Ovary (tissue), 9 donors: ENCODE data around the gene CACNA1C. TPM values are rescaled to one million over a fixed set of nuclear protein-coding genes. Genes with fewer than 3 reads are reported as not detected.

Source experiments
- DNase-seq, 5 donors: peaks; one replicate each; pipeline ENCODE4 v3.0.0-alpha.2; 2019 to 2020
- H3K27ac ChIP-seq, 2 donors: fragments of 200-600 bp; one replicate each; pipeline versions ENCODE4 v1.5.1 to v1.8.0; 2019 to 2022
- H3K27me3 ChIP-seq: fragments of 200-600 bp; one replicate; pipeline ENCODE4 v1.8.0; 2022
- H3K36me3 ChIP-seq: fragments of 200-600 bp; sonication (generic); one replicate; pipeline ENCODE4 v1.5.1; 2019
- H3K4me1 ChIP-seq: one replicate; pipeline ENCODE4 v1.8.1; 2013; ENCODE audit warnings: mild to moderate bottlenecking, moderate library complexity; ENCODE audit not compliant: insufficient read depth
- H3K4me3 ChIP-seq: fragments of 200-600 bp; sonication (generic); one replicate; pipeline ENCODE4 v1.5.1; 2017
- H3K9me3 ChIP-seq, 2 donors: fragments of 200-600 bp in 1 of 2; sonication (generic) in 1 of 2; one replicate each; pipeline versions ENCODE4 v1.5.1 to v1.8.1; 2013 to 2019; ENCODE audit warnings: mild to moderate bottlenecking in 1 of 2, moderate library complexity in 1 of 2
- CTCF ChIP-seq, 3 donors: fragments of 450-650 bp in 2 of 3; fragments of 200-600 bp in 1 of 3; IDR thresholded peaks; one replicate each; pipeline versions ENCODE4 v1.5.1 to v1.8.0; 2016 to 2022; ENCODE audit warnings: antibody characterized with exemption in 3 of 3, mild to moderate bottlenecking in 1 of 3
- EP300 ChIP-seq: sonication (generic); formaldehyde crosslinking; IDR thresholded peaks from one replicate; pipeline ENCODE4 v1.6.1; 2017; ENCODE audit warnings: antibody characterized with exemption
- POLR2A ChIP-seq: fragments of 450-650 bp; IDR thresholded peaks from one replicate; pipeline ENCODE4 v1.6.1; 2017; ENCODE audit warnings: antibody characterized with exemption, mild to moderate bottlenecking, moderate library complexity
- WGBS, 3 donors: extraction: QIAGEN DNeasy Blood & Tissue Kit in 1 of 3; methylation state at CpG; one replicate each; pipeline versions ENCODE4 v1.1.5 to v1.1.7; 2013 to 2017; 5-methylcytosine and 5-hydroxymethylcytosine counted together
- intact Hi-C, 4 donors: fragments of 100-400 bp; cut with DNase I; formaldehyde crosslinking; loops; one replicate each; pipeline versions ENCODE4 v1.11.0 to v1.15.1; 2022 to 2023
- polyA plus RNA-seq, 2 donors: library from polyadenylated mRNA; stranded (reverse); fragments of 200-250 nt in 1 of 2; fragments of 350-450 nt in 1 of 2; fragmentation: Illumina TruSeq in 1 of 2; extraction: RNeasy Lipid Tissue Mini Kit (QIAGEN cat#74804) in 1 of 2; gene quantifications; one replicate each; pipeline ENCODE4 v1.2.3, GENCODE V29; 2013 to 2014
- total RNA-seq, 7 donors: library from RNA; depleted of rRNA in 2 of 7; stranded (reverse); fragments of >200 nt in 2 of 7; fragmentation: NEBNext Ultra II Directional in 3 of 7; extraction: Animal tissue kit (Norgen Biotek cat#: 25700) in 3 of 7; gene quantifications; one replicate each; pipeline versions ENCODE4 v1.1.0 to v1.2.4, GENCODE V29; 2016 to 2023
- donor health status: DM: no; HTN: no; CAD: no; lungs with moderate emphysema.
- donor health status: DM: no; HTN: no; CAD: no.
- donor health status: Bipolar disorder and iron deficiency.
- donor health status: DM: yes; HTN: yes; CAD: no.
- donor health status: DM: no; HTN: no; CAD: no.
- donor health status: DM: yes; HTN: yes; CAD: no.

CACNA1C gene
- total and polyA plus RNA-seq, 9 donors: 2.2 to 8.3 (median 3.7) TPM

DNA sequence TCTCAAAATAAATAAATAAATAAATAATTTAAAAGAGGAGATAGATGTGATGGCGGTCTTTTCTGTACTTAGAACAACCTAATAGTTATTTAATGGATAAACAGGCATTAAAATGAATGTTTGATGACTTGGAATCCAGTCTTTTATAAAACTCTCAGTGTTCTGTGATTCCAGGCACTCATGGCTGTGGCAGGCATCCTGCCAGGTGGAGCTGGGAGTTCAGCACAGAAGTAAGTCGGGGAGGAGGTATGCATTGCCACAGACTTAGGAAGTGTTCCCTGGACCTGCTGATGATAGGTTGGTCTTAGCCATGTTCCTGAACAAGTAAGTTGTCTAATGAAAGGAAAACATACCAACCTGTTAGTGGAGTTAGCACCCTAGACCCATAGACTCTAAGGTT is 126.3 kb downstream of the CACNA1C start:
- WGBS, 3 donors: 81 to 94% (median 90%) methylated on average over 2 of the region's 2 CpGs
- no peak overlapping the region for H3K4me3 ChIP-seq
- peaks cover 14% of the 10 kb centered on the region for H3K4me1 ChIP-seq
- intact Hi-C loops: no loop called here
- no peak for DNase-seq
- H3K9me3 ChIP-seq: no peaks in the 10 kb centered on the region
- no peak for TF ChIP-seq CTCF (IDR thresholded peaks at IDR 0.05)
- TF ChIP-seq POLR2A: no peak
- TF ChIP-seq EP300: no peak
- H3K27ac ChIP-seq: no peak overlapping the region
- no peaks in the 10 kb centered on the region for H3K36me3 ChIP-seq
- H3K27me3 ChIP-seq: no peaks in the 10 kb centered on the region

- H3K27me3 ChIP-seq: no peaks in the 10 kb centered on the region
- 45 to 48% (median 46%) methylated on average over 9 of the region's 9 CpGs for WGBS, 3 donors
- intact Hi-C loops: loop anchor here in 1 of 4 donors (10.0 kb wide), 1 partner anchor 125 kb away; the partner anchor contains the start of gene CACNA1C
- H3K27ac ChIP-seq: peak overlapping the region; percentile 20 to 48
- no peaks in the 10 kb centered on the region for H3K9me3 ChIP-seq
- peaks cover 14% of the 10 kb centered on the region for H3K4me1 ChIP-seq
- no peak for TF ChIP-seq POLR2A
- no peak for TF ChIP-seq EP300
- TF ChIP-seq CTCF (IDR thresholded peaks at IDR 0.05): no peak
- DNase-seq: peak; percentile 73 to 79 (median 74)
- H3K4me3 ChIP-seq: no peak overlapping the region
- H3K36me3 ChIP-seq: no peaks in the 10 kb centered on the region
These were observed 127.4 kb downstream of the CACNA1C start for GRCh38 chr12:2179953-2180736.

GRCh38 chr12:2180737-2181082 is 127.9 kb downstream of the CACNA1C start:
- no peaks in the 10 kb centered on the region for H3K36me3 ChIP-seq
- H3K4me3 ChIP-seq: no peak overlapping the region
- DNase-seq: no peak
- no peaks in the 10 kb centered on the region for H3K9me3 ChIP-seq
- H3K27ac ChIP-seq: peak overlapping the region in 1 of 2 donors; percentile 48
- intact Hi-C loops: loop anchor here in 1 of 4 donors (10.0 kb wide), 1 partner anchor 126 kb away; the partner anchor contains the start of gene CACNA1C
- H3K27me3 ChIP-seq: no peaks in the 10 kb centered on the region
- TF ChIP-seq CTCF (IDR thresholded peaks at IDR 0.05) (no peak), POLR2A (no peak), EP300 (no peak)
- peaks cover 14% of the 10 kb centered on the region for H3K4me1 ChIP-seq
- WGBS, 3 donors: 56 to 63% (median 60%) methylated on average over 3 of the region's 3 CpGs

- TF ChIP-seq EP300 (no peak), CTCF (IDR thresholded peaks at IDR 0.05) (no peak), POLR2A (no peak)
- Histone ChIP-seq H3K27me3 (no peaks in the 10 kb centered on the region), H3K4me1 (peaks cover 14% of the 10 kb centered on the region), H3K4me3 (no peak overlapping the region), H3K36me3 (no peaks in the 10 kb centered on the region), H3K27ac (no peak overlapping the region), H3K9me3 (no peaks in the 10 kb centered on the region)
- 52 to 56% (median 53%) methylated on average over 23 of the region's 23 CpGs for WGBS, 3 donors
- intact Hi-C loops: loop anchor here in 1 of 4 donors (10.0 kb wide), 1 partner anchor 129 kb away; the partner anchor contains the start of gene CACNA1C
- DNase-seq: no peak
These were observed 131.1 kb downstream of the CACNA1C start for GRCh38 chr12:2183556-2184541.
